HG03103 (cell line): Measurements from ENCODE around the gene RBMS3.

Experiments used
- ATAC-seq: cut with Tn5 transposase; IDR thresholded peaks from one replicate; pipeline ENCODE4 v1.9.1; 2021; ENCODE audit warnings: low read depth; ENCODE audit not compliant: unreplicated experiment

RBMS3 gene

DNA sequence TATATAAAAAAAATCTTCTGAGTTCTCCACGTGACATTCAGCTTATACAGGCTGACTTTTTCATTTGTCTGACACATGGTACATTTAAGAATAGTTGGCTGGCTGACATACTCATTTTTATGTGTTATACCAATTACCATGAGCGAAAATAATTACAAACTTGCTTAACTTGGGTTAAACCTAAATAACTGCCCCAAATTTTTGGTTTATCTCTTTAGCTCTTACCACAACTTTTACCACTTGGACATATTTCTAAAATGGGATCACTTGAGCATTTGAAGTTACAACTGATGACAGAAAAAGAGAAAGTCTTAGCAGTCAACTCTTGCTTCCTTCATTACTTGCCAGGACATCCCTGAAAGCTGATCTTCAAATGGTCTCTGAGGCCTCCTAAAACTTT is 618.1 kb downstream of the RBMS3 start:
- no peak for ATAC-seq

DNA sequence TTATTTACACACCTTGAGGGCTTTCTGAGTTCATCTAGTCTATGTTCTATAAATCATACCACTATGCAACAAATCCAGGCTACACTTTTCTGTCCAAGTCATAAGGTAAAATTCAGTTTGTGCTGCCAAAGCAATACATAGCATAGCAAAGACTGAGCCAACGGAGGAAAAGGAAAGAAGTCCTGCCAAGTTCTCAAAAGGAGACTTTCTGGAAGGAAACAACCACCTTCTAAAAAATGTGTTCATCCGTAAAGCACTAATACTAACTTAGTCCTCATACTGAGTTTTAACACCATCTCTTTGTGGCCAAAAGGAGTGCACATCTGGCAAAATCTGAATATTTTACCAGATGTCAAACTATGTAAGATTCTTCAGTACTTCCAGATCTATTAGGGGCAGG is 620.2 kb downstream of the RBMS3 start:
- ATAC-seq, result no peak

DNA sequence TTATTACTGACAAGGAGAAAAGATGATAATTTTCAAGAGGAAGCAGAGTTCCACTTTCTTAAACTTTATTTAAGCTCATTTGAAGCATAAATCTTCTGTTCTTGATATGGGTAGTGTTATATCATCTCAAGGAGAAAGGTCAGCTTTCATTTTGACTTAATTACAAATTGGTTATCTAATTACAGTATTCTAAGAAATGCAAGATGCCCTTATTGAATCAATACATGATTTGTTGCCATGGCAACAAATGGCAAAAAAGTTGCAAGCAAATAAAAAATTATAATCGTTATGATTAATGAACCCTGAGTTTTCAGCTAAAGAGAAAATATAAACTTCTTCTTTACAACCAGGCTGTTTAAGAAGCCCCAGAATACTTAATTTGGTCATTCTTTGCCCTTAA is 622.7 kb downstream of the RBMS3 start:
- no peak for ATAC-seq

DNA sequence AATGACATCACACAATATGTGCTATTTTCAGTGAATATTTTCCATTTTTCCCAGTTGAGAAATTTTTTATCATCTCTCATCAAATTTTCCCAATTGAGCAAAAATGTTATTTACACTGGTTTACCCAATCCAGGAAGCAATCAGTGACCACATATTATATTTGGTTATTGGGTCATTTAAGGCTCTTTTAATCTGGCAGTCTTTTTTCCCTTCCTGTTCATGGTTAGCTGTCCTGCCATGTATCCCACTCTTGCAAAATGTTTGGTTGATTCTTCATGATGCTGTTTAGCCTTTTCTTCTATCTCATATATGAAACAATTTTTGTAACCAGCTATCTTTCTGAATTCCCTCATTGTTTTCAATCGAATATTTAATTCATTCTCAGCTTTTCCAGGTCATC is 626.0 kb downstream of the RBMS3 start:
- ATAC-seq, result no peak

GRCh38 chr3:29912600-29913288 is 631.9 kb downstream of the RBMS3 start:
- ATAC-seq, result no peak

DNA sequence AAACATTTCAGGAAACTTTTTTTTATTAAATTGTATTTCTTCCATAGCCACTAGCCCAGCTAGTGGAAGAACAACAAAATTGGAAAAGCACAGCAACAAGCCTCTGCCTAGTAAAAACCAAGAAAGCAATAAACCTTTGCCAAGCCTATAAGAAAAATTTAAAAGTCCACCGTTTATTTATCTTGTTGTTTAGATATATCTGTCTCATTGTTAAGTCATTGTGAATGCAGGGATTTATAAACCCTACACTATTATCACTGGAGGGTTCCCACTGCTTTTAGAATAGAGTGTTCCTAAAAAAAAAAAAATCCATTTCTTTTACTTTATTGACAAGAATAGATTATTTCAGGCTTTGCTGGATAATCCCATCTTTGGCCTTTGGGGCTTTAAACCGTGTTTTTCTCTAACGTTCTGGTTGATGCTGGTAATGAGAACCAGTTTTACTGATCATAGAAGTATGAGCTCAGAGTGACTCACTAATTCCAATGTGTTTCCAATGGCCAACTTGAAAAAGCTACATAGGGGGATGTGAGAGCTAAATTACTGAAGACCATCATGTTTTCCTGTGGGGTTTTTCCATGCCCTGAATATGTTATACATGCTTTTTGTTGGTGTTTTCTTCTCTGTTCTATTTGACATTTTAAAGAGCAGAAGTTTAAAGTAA is 634.1 kb downstream of the RBMS3 start:
- no peak for ATAC-seq

- no peak for ATAC-seq
These were observed 638.7 kb downstream of the RBMS3 start for GRCh38 chr3:29919571-29919970.

GRCh38 chr3:29922992-29923746 is 642.3 kb downstream of the RBMS3 start:
- no peak for ATAC-seq

GRCh38 chr3:29924783-29925561 is 644.1 kb downstream of the RBMS3 start:
- no peak for ATAC-seq

DNA sequence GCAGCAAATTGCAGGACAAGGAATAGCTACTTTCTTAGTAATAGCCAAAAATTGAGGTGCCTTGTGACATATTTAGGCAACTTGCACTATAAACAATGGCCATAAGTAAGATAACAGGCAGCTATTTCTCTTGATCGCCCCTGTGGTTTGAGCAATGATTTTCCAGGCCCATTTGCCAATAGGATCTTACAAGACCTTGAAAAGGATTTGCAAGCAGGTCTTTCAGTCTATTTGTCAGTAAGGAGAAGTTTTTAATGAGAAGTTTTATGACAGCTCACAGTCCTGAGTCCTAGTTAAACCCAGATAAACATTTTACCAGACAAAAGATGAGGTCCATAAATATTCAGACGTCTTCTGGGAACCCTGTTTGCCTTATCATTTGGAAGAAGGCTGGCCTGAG is 645.5 kb downstream of the RBMS3 start:
- ATAC-seq, result no peak

GRCh38 chr3:29932696-29933325 is 651.9 kb downstream of the RBMS3 start:
- ATAC-seq, result no peak

GRCh38 chr3:29933802-29934490 is 653.1 kb downstream of the RBMS3 start:
- no peak for ATAC-seq

GRCh38 chr3:29934751-29935150 is 653.9 kb downstream of the RBMS3 start:
- ATAC-seq, result no peak

DNA sequence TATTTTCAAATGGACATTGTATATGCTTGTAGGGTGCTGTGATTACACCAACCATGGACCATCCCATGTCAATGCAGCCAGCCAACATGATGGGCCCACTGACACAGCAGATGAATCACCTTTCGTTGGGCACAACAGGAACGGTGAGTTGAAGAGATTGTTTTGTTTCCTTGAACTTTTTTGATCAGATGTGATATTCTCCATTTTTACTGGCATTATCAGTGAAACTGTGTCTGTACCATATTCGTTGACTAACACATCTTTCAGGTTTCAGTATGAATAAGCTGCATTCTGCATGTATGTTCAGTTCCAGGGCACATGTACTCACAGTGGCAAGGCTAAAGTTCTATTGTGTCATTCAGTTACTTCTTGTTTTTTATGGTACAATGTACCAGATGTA is 655.2 kb downstream of the RBMS3 start:
- ATAC-seq, result peak; percentile 79

DNA sequence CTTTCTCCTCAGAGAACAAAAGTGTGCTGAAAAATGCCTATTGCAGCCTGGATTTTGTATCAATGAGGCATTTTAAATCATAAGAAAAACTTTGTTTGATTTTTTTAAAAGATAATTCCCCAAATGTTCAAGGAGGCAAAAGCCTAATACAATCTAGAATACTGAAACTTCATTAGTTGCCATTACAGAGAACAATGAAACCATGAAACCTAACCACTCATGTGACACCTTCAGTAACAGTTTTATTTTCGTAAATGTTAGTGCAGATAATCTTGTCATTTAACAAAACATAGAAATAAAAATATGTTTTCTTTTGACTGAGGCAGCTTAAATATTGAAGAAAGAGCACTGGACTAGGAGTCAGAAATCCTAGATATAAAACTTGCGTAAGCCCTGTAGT is 655.9 kb downstream of the RBMS3 start:
- ATAC-seq, result no peak

DNA sequence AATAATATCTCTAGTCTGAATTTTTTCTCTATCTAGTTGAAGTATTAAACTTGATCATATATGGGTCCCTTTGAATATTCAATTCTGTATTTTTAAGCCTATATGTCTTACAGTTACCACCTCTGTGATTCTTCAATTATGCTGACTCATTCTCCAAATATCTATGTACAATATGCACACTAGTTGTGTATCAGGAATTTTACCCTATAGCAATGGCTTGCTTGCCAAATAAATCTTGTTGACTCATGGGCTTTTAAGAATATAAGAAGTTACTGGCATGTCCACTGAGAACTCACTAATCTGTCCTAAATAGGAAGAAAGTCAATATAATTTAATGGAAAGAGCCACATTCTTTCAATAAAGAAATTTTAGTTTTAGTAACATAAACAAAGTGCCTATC is 656.3 kb downstream of the RBMS3 start:
- no peak for ATAC-seq

- ATAC-seq, result no peak
These were observed 660.0 kb downstream of the RBMS3 start for GRCh38 chr3:29940759-29941323.

GRCh38 chr3:29942297-29942696 is 661.4 kb downstream of the RBMS3 start:
- ATAC-seq, result no peak

GRCh38 chr3:29949131-29949530 is 668.3 kb downstream of the RBMS3 start:
- ATAC-seq, result no peak
